ENCODE results near the gene ANKRD39. TPM values are rescaled to one million over a fixed set of nuclear protein-coding genes. Genes with fewer than 3 reads are reported as not detected.

The ANKRD39 gene
- total and polyA plus RNA-seq, 2 of the 4 experiments (the other 2 are of a cell fraction) = 12.5 to 17.0 TPM

DNA sequence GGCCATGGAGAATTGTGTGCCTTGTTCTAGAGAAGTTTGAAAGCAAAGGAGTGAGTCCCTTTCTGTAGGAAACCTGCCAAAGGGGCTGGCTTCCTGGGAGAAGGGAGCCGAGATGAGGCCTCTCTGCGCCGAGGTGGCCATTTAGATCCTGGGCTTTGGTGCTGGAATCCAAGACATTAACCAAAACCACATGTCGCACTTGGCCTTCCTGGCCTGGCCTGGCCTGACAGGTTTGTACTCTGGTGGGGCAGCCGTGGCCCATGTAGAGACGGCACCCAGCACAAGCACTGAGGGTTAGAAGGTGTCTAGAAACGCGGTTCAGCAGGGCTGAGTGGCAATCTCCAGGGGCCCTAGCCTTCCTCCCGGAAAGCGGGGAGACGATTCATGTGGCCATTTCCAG is 34.6 kb downstream of the ANKRD39 start:
- Histone ChIP-seq H3K9me3 (ENCODE audit: control insufficient read depth, insufficient read depth, low read length) (no peaks in the 10 kb centered on the region), H3K23ac (ENCODE audit: low read depth, low read length) (no peak overlapping the region)
- dilution Hi-C loops (cut with HindIII; ENCODE audit: low sequenced_read_pairs, unreplicated experiment) = no loop called here

More for the DNA sequence above, 34.6 kb downstream of the ANKRD39 start:
- CTCF ChIA-PET = interaction anchor here (1.2 kb wide), 1 partner anchor 10 kb away, joined by 5 read pairs; no protein-coding TSS in a partner anchor
- Histone ChIP-seq H2AFZ (replicated peaks; ENCODE audit: low read length, poor library complexity) (no peak overlapping the region), H3K79me1 (ENCODE audit: low read depth in 1 of 2, low read length in 2 of 2) (peaks cover 16 to 54% of the 10 kb centered on the region in 2 experiments), H4K20me1 (ENCODE audit: insufficient read depth, low read length) (peaks cover 48% of the 10 kb centered on the region), H3K36me3 (ENCODE audit: control insufficient read depth, insufficient read depth, low read length) (peaks cover 17% of the 10 kb centered on the region), H3K9ac (ENCODE audit: low read depth, low read length) (no peak overlapping the region), H4K8ac (ENCODE audit: low read depth in 2 of 2, low read length in 2 of 2) (no peak overlapping the region), H3K56ac (ENCODE audit: extremely low read depth, insufficient read depth, low read length) (no peak overlapping the region), H4K91ac (ENCODE audit: insufficient read depth, low read depth, low read length) (no peak overlapping the region), H3K4me1 (ENCODE audit: control insufficient read depth, insufficient read depth, low read length) (peaks cover 8% of the 10 kb centered on the region; the same call in 1 of the 2 replicates), H4K5ac (ENCODE audit: low read depth, low read length) (no peak overlapping the region), H3K9me1 (ENCODE audit: insufficient read depth, low read length) (peaks cover 12% of the 10 kb centered on the region; the same call in 1 of the 2 replicates), H3K27me3 (ENCODE audit: control insufficient read depth, insufficient read depth, low read length) (no peaks in the 10 kb centered on the region), H3K4ac (ENCODE audit: low read depth, low read length) (peak overlapping the region; percentile 67), H3K4me3 (ENCODE audit: insufficient read depth, low read depth, low read length) (no peak overlapping the region), H3K4me2 (ENCODE audit: low read depth, low read length) (no peak overlapping the region), H3K14ac (replicated peaks; ENCODE audit: low read depth, low read length) (no peak overlapping the region), H2BK15ac (ENCODE audit: low read depth, low read length) (no peak overlapping the region), H2BK20ac (ENCODE audit: low read depth, low read length) (peak overlapping the region; percentile 75), H2BK5ac (ENCODE audit: low read depth, low read length, poor library complexity, severe bottlenecking) (no peak overlapping the region), H2AK5ac (ENCODE audit: low read depth, low read length) (peak overlapping the region; percentile 60), H3K27ac (ENCODE audit: insufficient read depth, low read length) (no peak overlapping the region), H2BK120ac (ENCODE audit: low read depth, low read length) (no peak overlapping the region; the same call in 1 of the 2 replicates), H3K18ac (ENCODE audit: low read depth, low read length) (peak overlapping the region; percentile 2; the same call in 1 of the 2 replicates), H2AK9ac (replicated peaks; ENCODE audit: low read depth, low read length, poor library complexity) (peak overlapping the region; percentile 82)
- BruUV-seq (replicated peaks) = no TSS peak
- POLR2A ChIA-PET (ENCODE audit: unreplicated experiment) = no interaction called here
- TF ChIP-seq BHLHE40 (IDR thresholded peaks at IDR 0.05; ENCODE audit: low read depth, low read length) (no peak), NFE2L2 (IDR thresholded peaks at IDR 0.05; ENCODE audit: low read depth, low read length) (no peak), MAFK (IDR thresholded peaks at IDR 0.05; ENCODE audit: low read depth, low read length) (no peak), MXI1 (IDR thresholded peaks at IDR 0.05; ENCODE audit: borderline replicate concordance, low read depth, low read length) (no peak), ELK1 (IDR thresholded peaks at IDR 0.05; ENCODE audit: borderline replicate concordance, low read depth, low read length) (no peak), POLR2A (IDR thresholded peaks at IDR 0.05; ENCODE audit: low read depth, low read length) (no peak), CHD1 (IDR thresholded peaks at IDR 0.05; ENCODE audit: low read depth, low read length) (no peak), SMC3 (IDR thresholded peaks at IDR 0.05; ENCODE audit: low read depth, low read length) (no peak)
- TF ChIP-seq, protein P1, sequence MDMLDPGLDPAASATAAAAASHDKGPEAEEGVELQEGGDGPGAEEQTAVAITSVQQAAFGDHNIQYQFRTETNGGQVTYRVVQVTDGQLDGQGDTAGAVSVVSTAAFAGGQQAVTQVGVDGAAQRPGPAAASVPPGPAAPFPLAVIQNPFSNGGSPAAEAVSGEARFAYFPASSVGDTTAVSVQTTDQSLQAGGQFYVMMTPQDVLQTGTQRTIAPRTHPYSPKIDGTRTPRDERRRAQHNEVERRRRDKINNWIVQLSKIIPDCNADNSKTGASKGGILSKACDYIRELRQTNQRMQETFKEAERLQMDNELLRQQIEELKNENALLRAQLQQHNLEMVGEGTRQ (IDR thresholded peaks at IDR 0.05; ENCODE audit: low read depth, low read length) = no peak
- DNase-seq (no peak), ATAC-seq (ENCODE audit: low read depth) (no peak)
- in situ Hi-C loops (cut with MboI; ENCODE audit: low sequenced_read_pairs) (no loop called here), intact Hi-C loops (cut with micrococcal nuclease) (no loop called here)
- no CpG with 5 or more reads among the region's 11 CpGs for WGBS, 2 experiments (ENCODE audit: extremely low coverage in 2 of 2, insufficient read length in 1 of 2)

All from IMR-90 (cell line).